Measurements from ENCODE around the gene NXN.

- TF ChIP-seq CTCF (IDR thresholded peaks at IDR 0.05) (no peak), POLR2A (IDR thresholded peaks at IDR 0.05) (no peak), EP300 (IDR thresholded peaks at IDR 0.05) (no peak)
Observed at GRCh38 chr17:802481-802880, 177.1 kb downstream of the NXN start.

Data from ovary (tissue), 3 donors.